ENCODE measurements around the gene KCNK1. TPM values are rescaled to one million over a fixed set of nuclear protein-coding genes. Genes with fewer than 3 reads are reported as not detected.

KCNK1 gene
- total RNA-seq, 1 experiment from 2014 or later = 24.3 TPM

GRCh38 chr1:233677690-233678354 is 63.9 kb downstream of the KCNK1 start:
- H3K4me1 Mint-ChIP-seq (ENCODE audit: insufficient read depth, unreplicated experiment) = peaks cover 9% of the 10 kb centered on the region
- no peak overlapping the region for H3K27ac Mint-ChIP-seq (ENCODE audit: low read depth, unreplicated experiment)
- intact Hi-C loops (cut with micrococcal nuclease) = no loop called here
- CTCF ChIA-PET = interaction anchor here (0.5 to 1.7 kb wide), 5 partner anchors 21 to 455 kb away, joined by 3 to 11 read pairs (median 3); no protein-coding TSS in a partner anchor
- TF ChIP-seq CTCF (IDR thresholded peaks at IDR 0.05; ENCODE audit: unreplicated experiment) = no peak
- POLR2A ChIA-PET = interaction anchor here (0.9 to 2.3 kb wide), 3 partner anchors 8 to 27 kb away, joined by 4 to 8 read pairs (median 7); no protein-coding TSS in a partner anchor
- no peak for DNase-seq (ENCODE audit: unreplicated experiment)
- BruUV-seq (replicated peaks) = no TSS peak
- H3K27me3 Mint-ChIP-seq (ENCODE audit: insufficient read depth, unreplicated experiment) = no peaks in the 10 kb centered on the region
- H3K9me3 Mint-ChIP-seq (ENCODE audit: unreplicated experiment) = no peaks in the 10 kb centered on the region
- no peak overlapping the region for H3K4me3 Mint-ChIP-seq (ENCODE audit: unreplicated experiment)
- no peaks in the 10 kb centered on the region for H3K36me3 Mint-ChIP-seq (ENCODE audit: insufficient read depth, unreplicated experiment)

DNA sequence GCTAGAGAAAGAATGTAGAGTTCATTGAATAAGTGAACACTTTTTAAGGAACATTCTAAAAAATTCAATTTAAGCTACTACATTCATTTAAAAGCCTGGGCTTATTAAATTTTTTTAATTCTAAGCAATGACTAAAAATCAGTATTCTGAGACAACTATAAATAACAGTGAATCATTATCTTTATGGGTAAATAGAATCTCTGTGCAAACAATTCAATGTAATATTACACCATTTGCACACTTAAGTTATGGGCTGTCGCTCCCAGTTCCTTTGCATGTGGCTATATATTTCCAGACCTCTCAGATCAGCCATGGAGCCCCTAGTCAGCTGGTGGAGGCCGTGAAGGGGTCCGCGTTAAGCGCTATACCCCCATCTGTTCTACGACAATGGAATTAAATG is 65.1 kb downstream of the KCNK1 start:
- no TSS peak for BruUV-seq (replicated peaks)
- intact Hi-C loops (cut with micrococcal nuclease) = no loop called here
- DNase-seq (ENCODE audit: unreplicated experiment) = no peak
- TF ChIP-seq CTCF (IDR thresholded peaks at IDR 0.05; ENCODE audit: unreplicated experiment) = no peak
- Mint-ChIP-seq H3K36me3 (ENCODE audit: insufficient read depth, unreplicated experiment) (no peaks in the 10 kb centered on the region), H3K27me3 (ENCODE audit: insufficient read depth, unreplicated experiment) (no peaks in the 10 kb centered on the region), H3K4me3 (ENCODE audit: unreplicated experiment) (no peak overlapping the region), H3K27ac (ENCODE audit: low read depth, unreplicated experiment) (no peak overlapping the region), H3K4me1 (ENCODE audit: insufficient read depth, unreplicated experiment) (peaks cover 16% of the 10 kb centered on the region), H3K9me3 (ENCODE audit: unreplicated experiment) (no peaks in the 10 kb centered on the region)
- ChIA-PET CTCF (interaction anchor here (0.6 to 1.7 kb wide), 9 partner anchors 15 to 238 kb away, joined by 3 to 11 read pairs (median 3); no protein-coding TSS in a partner anchor), POLR2A (interaction anchor here (0.9 to 2.3 kb wide), 4 partner anchors 15 to 25 kb away, joined by 3 to 8 read pairs (median 4); no protein-coding TSS in a partner anchor)

GRCh38 chr1:233679591-233680373 is 65.9 kb downstream of the KCNK1 start:
- POLR2A ChIA-PET = interaction anchor here (1.0 to 2.3 kb wide), 3 partner anchors 16 to 25 kb away, joined by 3 to 8 read pairs (median 5); no protein-coding TSS in a partner anchor

More at GRCh38 chr1:233679591-233680373, 65.9 kb downstream of the KCNK1 start:
- H3K36me3 Mint-ChIP-seq (ENCODE audit: insufficient read depth, unreplicated experiment) = no peaks in the 10 kb centered on the region
- H3K27ac Mint-ChIP-seq (ENCODE audit: low read depth, unreplicated experiment) = no peak overlapping the region
- no peak for TF ChIP-seq CTCF (IDR thresholded peaks at IDR 0.05; ENCODE audit: unreplicated experiment)
- H3K4me1 Mint-ChIP-seq (ENCODE audit: insufficient read depth, unreplicated experiment) = peaks cover 16% of the 10 kb centered on the region
- H3K4me3 Mint-ChIP-seq (ENCODE audit: unreplicated experiment) = no peak overlapping the region
- intact Hi-C loops (cut with micrococcal nuclease) = no loop called here
- no peaks in the 10 kb centered on the region for H3K9me3 Mint-ChIP-seq (ENCODE audit: unreplicated experiment)
- no TSS peak for BruUV-seq (replicated peaks)
- CTCF ChIA-PET = interaction anchor here (0.6 to 1.7 kb wide), 8 partner anchors 14 to 238 kb away, joined by 3 to 11 read pairs (median 3); no protein-coding TSS in a partner anchor
- no peaks in the 10 kb centered on the region for H3K27me3 Mint-ChIP-seq (ENCODE audit: insufficient read depth, unreplicated experiment)
- no peak for DNase-seq (ENCODE audit: unreplicated experiment)
